ENCODE data around the gene COLEC12. TPM values are rescaled to one million over a fixed set of nuclear protein-coding genes. Genes with fewer than 3 reads are reported as not detected.

COLEC12 gene
- total and polyA plus RNA-seq, 2 donors (not counting 3 experiments of a cell fraction or from before 2014, with no cell fraction given) = 8.0 to 17.1 TPM

DNA sequence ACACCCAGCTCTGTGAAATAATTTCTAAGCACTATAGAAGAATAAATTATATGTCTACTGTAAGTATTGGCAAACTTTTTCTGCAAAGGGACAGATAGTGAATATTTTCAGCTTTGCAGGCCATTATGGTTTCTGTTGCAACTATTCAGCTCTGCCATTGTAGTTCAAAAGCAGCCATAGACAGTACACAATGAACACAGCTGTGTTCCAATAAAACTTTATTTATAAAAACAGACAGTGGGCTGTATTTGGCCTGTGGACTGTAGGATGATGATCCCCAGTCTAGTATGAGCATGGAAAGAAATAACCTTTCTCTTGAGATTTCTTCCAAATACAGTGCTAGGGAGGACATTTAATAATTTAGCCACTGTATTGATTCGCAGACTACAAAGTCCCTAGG is 197.5 kb downstream of the COLEC12 start:
- ChIA-PET CTCF (interaction anchor here (2.4 kb wide), 1 partner anchor 9 kb away, joined by 10 read pairs; no protein-coding TSS in a partner anchor), POLR2A (no interaction called here)
- Histone ChIP-seq H3K9me1 (replicated peaks; ENCODE audit: control insufficient read depth, extremely low read depth, insufficient read depth, low read length) (no peaks in the 10 kb centered on the region), H3K4me1 (ENCODE audit: control insufficient read depth, extremely low read depth, insufficient read depth, low read length) (peaks cover 6% of the 10 kb centered on the region), H3K27me3 (ENCODE audit: control insufficient read depth in 2 of 2, insufficient read depth in 2 of 2, low read length in 2 of 2) (peaks cover 0 to 7% of the 10 kb centered on the region in 2 experiments), H3K9me3 (replicated peaks; ENCODE audit: control insufficient read depth, insufficient read depth, low read length) (no peaks in the 10 kb centered on the region), H3K4me2 (ENCODE audit: insufficient read depth, low read length) (no peak overlapping the region), H3K79me2 (ENCODE audit: control insufficient read depth, insufficient read depth, low read length) (no peaks in the 10 kb centered on the region), H3K4me3 (replicated peaks in 1 of 3; ENCODE audit: insufficient read depth in 1 of 3, low read depth in 1 of 3, low read length in 3 of 3) (no peak overlapping the region), H3K36me3 (ENCODE audit: control insufficient read depth in 2 of 2, extremely low read depth in 1 of 2, insufficient read depth in 2 of 2, low read length in 2 of 2) (no peaks in the 10 kb centered on the region), H3K9ac (replicated peaks; ENCODE audit: extremely low read depth, insufficient read depth, low read length) (no peak overlapping the region), H2AFZ (ENCODE audit: low read depth, low read length) (no peak overlapping the region), H3K27ac (ENCODE audit: insufficient read depth, low read depth, low read length) (no peak overlapping the region), H4K20me1 (replicated peaks; ENCODE audit: control insufficient read depth, extremely low read depth, insufficient read depth, low read length) (no peaks in the 10 kb centered on the region)
- TF ChIP-seq POLR2AphosphoS5 (IDR thresholded peaks at IDR 0.05; ENCODE audit: insufficient read depth, low read depth, low read length) (no peak), JUN (IDR thresholded peaks at IDR 0.05; ENCODE audit: borderline replicate concordance, insufficient read depth, insufficient read length, low read depth) (no peak), FOS (IDR thresholded peaks at IDR 0.05; ENCODE audit: borderline replicate concordance, insufficient read depth, low read length) (no peak), EZH2 (IDR thresholded peaks at IDR 0.05; ENCODE audit: borderline replicate concordance, low read depth, low read length, severe bottlenecking) (no peak), POLR2A (IDR thresholded peaks at IDR 0.05; ENCODE audit: low read depth, low read length) (no peak), MYC (IDR thresholded peaks at IDR 0.05; ENCODE audit: low read depth, low read length) (no peak), GATA2 (IDR thresholded peaks at IDR 0.05; ENCODE audit: insufficient read depth, insufficient read length, low read depth, low read length) (no peak)
- TF ChIP-seq, protein P1, sequence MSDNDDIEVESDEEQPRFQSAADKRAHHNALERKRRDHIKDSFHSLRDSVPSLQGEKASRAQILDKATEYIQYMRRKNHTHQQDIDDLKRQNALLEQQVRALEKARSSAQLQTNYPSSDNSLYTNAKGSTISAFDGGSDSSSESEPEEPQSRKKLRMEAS (IDR thresholded peaks at IDR 0.05; ENCODE audit: insufficient read depth, insufficient read length) = no peak
- TF ChIP-seq, protein P2, sequence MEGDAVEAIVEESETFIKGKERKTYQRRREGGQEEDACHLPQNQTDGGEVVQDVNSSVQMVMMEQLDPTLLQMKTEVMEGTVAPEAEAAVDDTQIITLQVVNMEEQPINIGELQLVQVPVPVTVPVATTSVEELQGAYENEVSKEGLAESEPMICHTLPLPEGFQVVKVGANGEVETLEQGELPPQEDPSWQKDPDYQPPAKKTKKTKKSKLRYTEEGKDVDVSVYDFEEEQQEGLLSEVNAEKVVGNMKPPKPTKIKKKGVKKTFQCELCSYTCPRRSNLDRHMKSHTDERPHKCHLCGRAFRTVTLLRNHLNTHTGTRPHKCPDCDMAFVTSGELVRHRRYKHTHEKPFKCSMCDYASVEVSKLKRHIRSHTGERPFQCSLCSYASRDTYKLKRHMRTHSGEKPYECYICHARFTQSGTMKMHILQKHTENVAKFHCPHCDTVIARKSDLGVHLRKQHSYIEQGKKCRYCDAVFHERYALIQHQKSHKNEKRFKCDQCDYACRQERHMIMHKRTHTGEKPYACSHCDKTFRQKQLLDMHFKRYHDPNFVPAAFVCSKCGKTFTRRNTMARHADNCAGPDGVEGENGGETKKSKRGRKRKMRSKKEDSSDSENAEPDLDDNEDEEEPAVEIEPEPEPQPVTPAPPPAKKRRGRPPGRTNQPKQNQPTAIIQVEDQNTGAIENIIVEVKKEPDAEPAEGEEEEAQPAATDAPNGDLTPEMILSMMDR (IDR thresholded peaks at IDR 0.05; ENCODE audit: extremely low read depth in 1 of 2, insufficient read depth in 1 of 2, low read depth in 1 of 2, low read length in 2 of 2) = no peak
- FAIRE-seq = no peak
- intact Hi-C loops (cut with micrococcal nuclease) = no loop called here
- BruUV-seq (replicated peaks) = no TSS peak
- dilution Hi-C loops (cut with MboI; ENCODE audit: extremely low pct_ligation_motif_present, low sequenced_read_pairs) = no loop called here
- DNase-seq (ENCODE audit: low read depth, low spot score) = no peak
